ENCODE measurements around the gene HYAL4. TPM values are rescaled to one million over a fixed set of nuclear protein-coding genes. Genes with fewer than 3 reads are reported as not detected.

HYAL4 gene
- total RNA-seq, 2 experiments from 2014 or later = 0.25 TPM; not detected in 1

- ChIA-PET POLR2A (no interaction called here), CTCF (no interaction called here)
- ATAC-seq = no peak
- Mint-ChIP-seq H3K27ac (no peak overlapping the region), H3K4me1 (no peaks in the 10 kb centered on the region), H3K9me3 (ENCODE audit: low read depth) (no peaks in the 10 kb centered on the region), H3K27me3 (peaks cover 5% of the 10 kb centered on the region), H3K4me3 (no peak overlapping the region), H3K36me3 (ENCODE audit: low read depth) (no peaks in the 10 kb centered on the region)
- no peak for DNase-seq
- intact Hi-C loops (cut with DNase I, micrococcal nuclease) = loop anchor here in 1 of 2 experiments (2.0 to 5.0 kb wide), 2 partner anchors 117 to 234 kb away; no protein-coding TSS in a partner anchor
Observed at GRCh38 chr7:123916240-123916724, 71.3 kb downstream of the HYAL4 start.

DNA sequence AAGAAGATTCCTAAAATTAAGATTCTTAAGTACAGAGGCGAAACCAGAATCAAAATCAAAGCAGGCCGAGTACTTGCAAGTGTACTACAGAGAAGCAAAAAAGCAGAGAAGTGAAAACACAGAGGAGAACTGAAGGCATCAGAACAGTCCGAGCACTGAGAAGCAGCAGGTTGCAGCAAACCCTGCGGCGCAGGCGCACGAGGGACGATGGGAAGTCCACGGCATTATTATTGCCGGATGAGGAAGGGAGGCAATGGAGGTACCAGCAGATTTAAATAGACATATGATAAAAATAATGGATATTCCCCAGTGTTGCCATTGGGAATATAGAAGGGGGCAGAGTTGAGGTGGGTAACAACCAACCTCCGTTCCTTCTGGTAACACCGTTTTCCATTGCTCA, 72.9 kb downstream of the HYAL4 start:
- H3K36me3 Mint-ChIP-seq (ENCODE audit: low read depth) = no peaks in the 10 kb centered on the region
- no peak overlapping the region for H3K4me3 Mint-ChIP-seq
- no peaks in the 10 kb centered on the region for H3K4me1 Mint-ChIP-seq
- peaks cover 5% of the 10 kb centered on the region for H3K27me3 Mint-ChIP-seq
- H3K27ac Mint-ChIP-seq = no peak overlapping the region
- intact Hi-C loops (cut with DNase I, micrococcal nuclease) = loop anchor here in 1 of 2 experiments (2.0 to 5.0 kb wide), 2 partner anchors 119 to 236 kb away; no protein-coding TSS in a partner anchor
- ATAC-seq (no peak), DNase-seq (no peak)
- H3K9me3 Mint-ChIP-seq (ENCODE audit: low read depth) = no peaks in the 10 kb centered on the region
- POLR2A ChIA-PET = no interaction called here
- CTCF ChIA-PET = no interaction called here

- ATAC-seq = no peak
- Mint-ChIP-seq H3K36me3 (ENCODE audit: low read depth) (no peaks in the 10 kb centered on the region), H3K27ac (no peak overlapping the region), H3K27me3 (peaks cover 5% of the 10 kb centered on the region), H3K4me1 (no peaks in the 10 kb centered on the region), H3K4me3 (no peak overlapping the region), H3K9me3 (ENCODE audit: low read depth) (no peaks in the 10 kb centered on the region)
- ChIA-PET POLR2A (no interaction called here), CTCF (no interaction called here)
- no peak for DNase-seq
- intact Hi-C loops (cut with DNase I, micrococcal nuclease) = loop anchor here in 1 of 2 experiments (5.0 kb wide), 1 partner anchor 236 kb away; no protein-coding TSS in a partner anchor
Observed at GRCh38 chr7:123918309-123918708, 73.3 kb downstream of the HYAL4 start.

DNA sequence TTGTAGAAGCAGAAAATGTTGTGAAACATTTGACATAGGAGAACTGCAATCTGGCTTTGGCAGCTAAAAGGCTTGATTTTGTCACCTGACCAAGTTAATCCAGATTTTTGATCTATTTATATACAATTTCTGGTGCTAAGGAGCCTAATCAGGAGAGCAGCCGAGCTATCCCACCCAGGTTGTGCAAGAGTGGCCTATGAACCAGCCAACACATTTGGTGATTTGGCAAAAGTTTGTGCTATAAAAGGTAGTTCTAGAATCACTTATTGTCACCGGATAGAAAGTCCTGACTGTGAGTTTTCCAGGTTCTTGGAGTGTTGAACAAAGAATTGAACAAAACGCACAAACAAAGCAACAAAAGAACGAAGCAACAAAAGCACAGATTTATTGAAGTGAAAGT, 78.6 kb downstream of the HYAL4 start:
- ATAC-seq (no peak), DNase-seq (no peak)
- Mint-ChIP-seq H3K4me3 (no peak overlapping the region), H3K27me3 (peaks cover 7% of the 10 kb centered on the region), H3K4me1 (no peaks in the 10 kb centered on the region), H3K36me3 (ENCODE audit: low read depth) (no peaks in the 10 kb centered on the region), H3K9me3 (ENCODE audit: low read depth) (no peaks in the 10 kb centered on the region), H3K27ac (no peak overlapping the region)
- POLR2A ChIA-PET = no interaction called here
- intact Hi-C loops (cut with DNase I, micrococcal nuclease) = no loop called here
- CTCF ChIA-PET = no interaction called here

- intact Hi-C loops (cut with DNase I, micrococcal nuclease) = no loop called here
- Mint-ChIP-seq H3K36me3 (ENCODE audit: low read depth) (no peaks in the 10 kb centered on the region), H3K4me1 (no peaks in the 10 kb centered on the region), H3K27ac (no peak within 1 kb of the TSS), H3K4me3 (no peak within 1 kb of the TSS), H3K27me3 (peaks cover 7% of the 10 kb centered on the region), H3K9me3 (ENCODE audit: low read depth) (no peaks in the 10 kb centered on the region)
- ChIA-PET POLR2A (no interaction called here), CTCF (interaction anchor here (0.6 to 0.7 kb wide), 2 partner anchors 132 to 836 kb away, joined by 3 read pairs; no protein-coding TSS in a partner anchor)
- DNase-seq (no peak), ATAC-seq (no peak)
Observed at GRCh38 chr7:123924941-123925340, 80.0 kb downstream of the HYAL4 start, which contains the start of gene SPAM1. SPAM1 (plus strand) TSS chr7:123925241; CDS start chr7:123953571, 28,330 bp downstream.

Other genes with a start within 250 kb of the HYAL4 start
- gene ASB15, start 243.3 kb upstream of the HYAL4 start, total RNA-seq = not detected
- gene LMOD2, start 189.3 kb upstream of the HYAL4 start, total RNA-seq = not detected
- gene WASL, start 96.2 kb upstream of the HYAL4 start, total RNA-seq = 1 to 10 TPM; 5.5 TPM
- gene SPAM1, start 80.1 kb downstream of the HYAL4 start, total RNA-seq = not detected
- not detected for gene TMEM229A, start 187.9 kb downstream of the HYAL4 start, total RNA-seq

All from activated CD4-positive, alpha-beta T cell treated with anti-CD3 and anti-CD28 coated beads for 36 hours (primary cell).